ENCODE results near the gene INS. TPM values are rescaled to one million over a fixed set of nuclear protein-coding genes. Genes with fewer than 3 reads are reported as not detected.

The INS gene
- total RNA-seq, 2 donors from 2014 or later = 1,947 to 16,276 TPM

DNA sequence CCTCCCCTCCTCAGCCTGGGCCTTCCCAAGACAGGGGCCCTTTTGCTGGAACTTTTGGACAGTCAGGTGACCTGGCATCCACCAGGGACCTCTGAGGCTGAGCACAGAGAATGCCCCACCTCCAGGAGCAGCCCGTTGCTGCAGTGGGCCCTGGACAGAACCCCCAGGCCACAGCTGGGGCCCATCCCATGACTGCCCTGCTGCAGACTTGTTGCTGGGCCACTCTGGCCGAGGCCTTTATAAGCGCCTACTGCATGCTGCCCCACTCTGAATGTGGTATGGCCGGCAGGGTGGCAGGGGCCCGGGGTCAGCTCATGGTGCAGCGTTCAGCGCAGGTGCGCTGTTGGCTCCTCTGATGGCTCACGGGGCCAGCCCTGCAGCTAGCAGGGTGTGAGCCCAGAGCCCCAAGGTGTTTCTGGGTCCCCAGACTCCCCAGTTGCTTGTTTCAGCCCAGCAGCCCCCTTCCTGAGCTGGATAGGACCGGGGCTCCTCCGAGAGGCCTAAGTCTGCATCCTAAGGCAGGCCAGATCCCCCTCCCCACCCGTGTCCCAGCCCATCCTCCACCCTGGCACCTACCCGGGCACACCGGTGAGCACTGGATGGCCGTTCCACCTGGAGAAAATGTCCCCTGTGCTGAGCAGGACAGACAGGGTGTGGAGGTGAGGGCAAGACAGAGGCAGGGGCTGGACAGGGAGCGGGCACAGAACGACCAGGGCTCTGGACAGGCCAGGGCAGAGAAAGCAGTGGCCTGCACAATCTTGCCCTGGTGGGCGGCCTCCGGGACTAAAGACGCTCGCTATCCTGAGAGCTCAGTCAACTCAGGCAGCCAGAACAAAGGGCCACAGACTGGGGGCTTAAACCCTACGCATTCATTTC, 38.7 kb upstream of the INS start:
- no peak for DNase-seq
- Histone ChIP-seq H3K36me3 (replicated peaks in 1 of 2; ENCODE audit: insufficient read depth in 1 of 2, low read depth in 2 of 2) (no peaks in the 10 kb centered on the region), H3K27ac (no peak overlapping the region), H3K4me3 (no peak overlapping the region), H3K27me3 (no peaks in the 10 kb centered on the region), H3K4me1 (peaks cover 18% of the 10 kb centered on the region), H3K9me3 (no peaks in the 10 kb centered on the region)
- ATAC-seq = no peak
- intact Hi-C loops (cut with DNase I) = loop anchor here (5.0 kb wide), 2 partner anchors 103 to 223 kb away; partner anchors contain the start of genes C11orf21 and TSPAN32
- TF ChIP-seq CTCF (IDR thresholded peaks at IDR 0.05) (no peak), POLR2A (IDR thresholded peaks at IDR 0.05) (no peak)
- WGBS, 2 donors = 77 to 82% methylated on average over 14 to 20 of the region's 22 CpGs

DNA sequence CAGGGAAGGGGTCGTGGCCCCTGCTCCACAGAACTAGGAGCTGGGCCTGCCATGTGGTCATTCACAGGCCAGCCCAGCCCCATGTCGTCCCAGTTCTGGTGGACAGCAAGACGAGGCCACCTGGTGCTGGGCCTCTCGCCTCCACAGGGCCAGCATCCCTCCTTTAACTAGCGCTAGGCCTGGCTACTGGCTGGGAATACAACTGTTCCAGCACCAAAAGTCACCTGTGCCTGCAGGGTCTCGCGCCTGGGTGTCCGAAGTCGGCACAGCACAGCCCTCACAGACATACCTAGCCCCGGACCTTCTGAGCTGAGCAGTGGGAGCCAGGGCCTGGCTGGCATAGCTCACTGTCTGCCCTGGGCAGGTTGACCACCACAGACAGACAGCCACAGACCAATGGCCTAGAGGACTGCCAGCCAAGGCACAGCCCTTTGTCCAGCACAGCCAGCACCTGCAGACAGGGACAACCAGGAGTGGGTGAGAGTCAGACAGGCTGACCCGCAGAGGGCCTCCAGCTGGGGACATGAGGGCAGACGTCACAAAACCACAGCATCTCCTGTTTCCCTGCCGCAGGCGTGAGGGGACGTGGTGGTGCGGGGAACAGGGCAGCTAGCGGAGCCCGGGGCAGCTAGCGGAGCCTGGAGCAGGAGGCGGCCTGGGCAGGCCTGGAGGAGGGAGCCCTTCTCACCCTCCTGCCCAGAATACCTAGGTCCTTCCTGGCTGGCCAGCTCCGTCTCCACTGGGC, 37.8 kb upstream of the INS start:
- intact Hi-C loops (cut with DNase I) = loop anchor here (5.0 kb wide), 2 partner anchors 104 to 224 kb away; partner anchors contain the start of genes C11orf21 and TSPAN32
- Histone ChIP-seq H3K27me3 (no peaks in the 10 kb centered on the region), H3K4me3 (no peak overlapping the region), H3K36me3 (replicated peaks in 1 of 2; ENCODE audit: insufficient read depth in 1 of 2, low read depth in 2 of 2) (no peaks in the 10 kb centered on the region), H3K4me1 (peaks cover 24% of the 10 kb centered on the region), H3K27ac (no peak overlapping the region), H3K9me3 (no peaks in the 10 kb centered on the region)
- TF ChIP-seq CTCF (IDR thresholded peaks at IDR 0.05) (no peak), POLR2A (IDR thresholded peaks at IDR 0.05) (no peak)
- 83 to 95% methylated on average over 10 to 21 of the region's 21 CpGs for WGBS, 2 donors
- ATAC-seq (no peak), DNase-seq (no peak)

- intact Hi-C loops (cut with DNase I) = loop anchor here (5.0 kb wide), 2 partner anchors 104 to 224 kb away; partner anchors contain the start of genes C11orf21 and TSPAN32
- whole genome bisulfite sequencing, 2 donors = 74 to 78% methylated on average over 20 to 28 of the region's 28 CpGs
- no peak for DNase-seq
Measured at GRCh38 chr11:2197771-2198520, 36.9 kb upstream of the INS start.

More at GRCh38 chr11:2197771-2198520, 36.9 kb upstream of the INS start:
- H3K36me3 ChIP-seq (replicated peaks in 1 of 2; ENCODE audit: insufficient read depth in 1 of 2, low read depth in 2 of 2) = no peaks in the 10 kb centered on the region
- H3K4me3 ChIP-seq = no peak overlapping the region
- H3K9me3 ChIP-seq = no peaks in the 10 kb centered on the region
- no peak overlapping the region for H3K27ac ChIP-seq
- no peak for TF ChIP-seq CTCF (IDR thresholded peaks at IDR 0.05)
- no peak for TF ChIP-seq POLR2A (IDR thresholded peaks at IDR 0.05)
- peaks cover 27% of the 10 kb centered on the region for H3K4me1 ChIP-seq
- ATAC-seq = no peak
- H3K27me3 ChIP-seq = no peaks in the 10 kb centered on the region

Data from body of pancreas (tissue), 4 donors.